Measurements from ENCODE around the gene AMFR. TPM values are rescaled to one million over a fixed set of nuclear protein-coding genes. Genes with fewer than 3 reads are reported as not detected.

The AMFR gene
- total and polyA plus RNA-seq, 2 of the 8 experiments (the other 6 are each of a cell fraction or from before 2014, with no cell fraction given): 18.6 to 21.7 TPM

DNA sequence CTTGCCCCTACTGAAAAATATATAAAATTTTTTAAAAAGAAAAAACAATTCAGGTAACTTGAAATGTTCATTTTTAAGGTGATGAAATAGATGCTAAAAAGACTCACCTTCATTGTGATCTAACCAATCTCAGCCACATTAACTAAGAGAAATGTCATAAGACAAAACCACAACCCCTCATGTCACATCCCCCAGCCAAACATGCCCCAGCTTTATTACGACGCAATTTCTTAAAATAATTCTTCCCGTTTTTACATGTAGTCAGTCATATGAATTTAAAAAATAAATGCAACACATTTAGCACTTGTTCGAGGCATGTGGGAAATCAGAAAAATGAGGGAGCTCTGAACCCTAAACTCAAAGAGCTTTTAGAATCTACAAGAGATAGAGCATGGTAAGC is 9.5 kb downstream of the AMFR start:
- no peak overlapping the region for H3K14ac ChIP-seq (ENCODE audit: insufficient read length)
- no peak overlapping the region for H4K91ac ChIP-seq (replicated peaks; ENCODE audit: insufficient read length, low read length)
- H3K9me3 ChIP-seq (ENCODE audit: insufficient read depth in 2 of 2, low read depth in 1 of 2, low read length in 1 of 2): no peaks in the 10 kb centered on the region
- H2AK5ac ChIP-seq (ENCODE audit: low read depth, low read length): no peak overlapping the region
- no peak overlapping the region for H4K5ac ChIP-seq (ENCODE audit: insufficient read length, low read depth, low read length)
- H3K27me3 ChIP-seq (replicated peaks in 1 of 4; ENCODE audit: control insufficient read depth in 3 of 4, extremely low read depth in 1 of 4, insufficient read depth in 3 of 4, low read length in 3 of 4): no peaks in the 10 kb centered on the region
- H2BK15ac ChIP-seq (ENCODE audit: low read length): no peak overlapping the region
- no peak overlapping the region for H3K23ac ChIP-seq (ENCODE audit: insufficient read length)
- ChIA-PET CTCF (ENCODE audit: partially characterized antibody) (no interaction called here), POLR2A (ENCODE audit: partially characterized antibody) (interaction anchor here (0.6 kb wide), 1 partner anchor 398 kb away, joined by 3 read pairs; no protein-coding TSS in a partner anchor)
- H2BK20ac ChIP-seq (ENCODE audit: low read length): no peak overlapping the region
- no peak overlapping the region for H3K9ac ChIP-seq (replicated peaks in 1 of 4; ENCODE audit: extremely low read depth in 1 of 4, low read depth in 3 of 4, low read length in 3 of 4)
- WGBS, 2 experiments (ENCODE audit: extremely low coverage in 1 of 2, insufficient coverage in 1 of 2, insufficient read length in 1 of 2, insufficient replicate concordance in 2 of 2, low coverage in 1 of 2, low lambda C conversion rate in 2 of 2, missing lambda C conversion rate in 1 of 2): 95 to 100% methylated on average over 3 to 4 of the region's 4 CpGs
- H3K4me2 ChIP-seq (ENCODE audit: insufficient read depth in 1 of 2, low read depth in 2 of 2, low read length in 2 of 2): no peak overlapping the region
- H2BK5ac ChIP-seq (ENCODE audit: low read depth, low read length): no peak overlapping the region
- H3K36me3 ChIP-seq (ENCODE audit: control insufficient read depth in 2 of 4, insufficient read depth in 4 of 4, low read length in 3 of 4): 0 out of 8 replicates have a peak, but pooled peaks cover 0 to 3% (median 0%) of the 10 kb centered on the region in 4 experiments
- H3K79me2 ChIP-seq (ENCODE audit: control insufficient read depth in 1 of 2, insufficient read depth in 2 of 2, low read length in 2 of 2): peaks cover 0 to 10% of the 10 kb centered on the region in 2 experiments; a peak in 1 of 4 replicates
- no peaks in the 10 kb centered on the region for H3K23me2 ChIP-seq (ENCODE audit: low read depth, low read length)
- no peak overlapping the region for H3K4me3 ChIP-seq (ENCODE audit: extremely low read depth in 1 of 4, insufficient read depth in 2 of 4, low read depth in 3 of 4, low read length in 4 of 4)
- no peak for DNase-seq (ENCODE audit: low read depth in 1 of 2, low spot score in 2 of 2)
- H4K20me1 ChIP-seq (replicated peaks in 1 of 2; ENCODE audit: control insufficient read depth in 1 of 2, insufficient read depth in 2 of 2, low read length in 2 of 2): no peaks in the 10 kb centered on the region
- H2BK120ac ChIP-seq (replicated peaks; ENCODE audit: low read depth, low read length): no peak overlapping the region
- H3K27ac ChIP-seq (ENCODE audit: low read depth, low read length): no peak overlapping the region
- no peak overlapping the region for H4K8ac ChIP-seq (ENCODE audit: extremely low read depth, insufficient read depth, low read length)
- H3K56ac ChIP-seq (replicated peaks; ENCODE audit: insufficient read length, low read depth, low read length): no peak overlapping the region
- 0 out of 2 replicates have a peak, but pooled peaks cover 2% of the 10 kb centered on the region for H3K79me1 ChIP-seq (ENCODE audit: low read depth, low read length)
- H3K4me1 ChIP-seq (replicated peaks in 1 of 4; ENCODE audit: control insufficient read depth in 3 of 4, insufficient read depth in 4 of 4, low read length in 3 of 4): peaks cover 0 to 7% (median 1%) of the 10 kb centered on the region in 4 experiments; a peak in 3 of 7 replicates
- no peak overlapping the region for H2AFZ ChIP-seq (ENCODE audit: low read length)
- no peak overlapping the region for H3K18ac ChIP-seq (ENCODE audit: extremely low read depth, low read length)
- TF ChIP-seq SIN3A (conservative IDR thresholded peaks at IDR 0.05 in 1 of 2, IDR thresholded peaks at IDR 0.05 in 1 of 2; ENCODE audit: low read depth in 1 of 2, low read length in 2 of 2): no peak
- no peak for TF ChIP-seq CHD2 (IDR thresholded peaks at IDR 0.05; ENCODE audit: low read length)
- no peak for TF ChIP-seq ASH2L (IDR thresholded peaks at IDR 0.05; ENCODE audit: low read length)
- TF ChIP-seq YY1 (IDR thresholded peaks at IDR 0.05; ENCODE audit: low read depth, low read length): no peak
- no peak for TF ChIP-seq BACH1 (IDR thresholded peaks at IDR 0.05; ENCODE audit: low read length)
- no peak for TF ChIP-seq MAFK (IDR thresholded peaks at IDR 0.05; ENCODE audit: low read depth, low read length)
- no peak for TF ChIP-seq JUN (IDR thresholded peaks at IDR 0.05; ENCODE audit: low read depth, low read length)
- no peak for TF ChIP-seq ZNF274 (IDR thresholded peaks at IDR 0.05; ENCODE audit: borderline replicate concordance, extremely low read depth, low read length)
- H2BK12ac ChIP-seq (ENCODE audit: low read depth, low read length): no peak overlapping the region
- H3K4ac ChIP-seq (replicated peaks; ENCODE audit: insufficient read length, low read depth, low read length): no peak overlapping the region
- no peak for FAIRE-seq
